KOPT-K1 (cell line): ENCODE results near the gene TUBA4B.

Experiments used
- H3K27ac ChIP-seq: fragments of 200-600 bp; sonication (generic); 2 replicates; pipeline ENCODE4 v1.5.1; 2016; ENCODE audit warnings: antibody characterized with exemption, mild to moderate bottlenecking, low read depth, low read length; ENCODE audit not compliant: poor library complexity, severe bottlenecking
- H3K36me3 ChIP-seq: fragments of 200-600 bp; sonication (generic); 2 replicates; pipeline ENCODE4 v1.5.1; 2017; ENCODE audit warnings: antibody characterized with exemption, mild to moderate bottlenecking, low read length, moderate library complexity; ENCODE audit not compliant: insufficient read depth
- H3K9me3 ChIP-seq: fragments of 200-600 bp; sonication (generic); 2 replicates; pipeline ENCODE4 v1.5.1; 2017; ENCODE audit warnings: antibody characterized with exemption, low read length, mild to moderate bottlenecking; ENCODE audit not compliant: insufficient read depth, poor library complexity, severe bottlenecking

The TUBA4B gene

GRCh38 chr2:219252900-219253752 lies at the start of gene TUBA4B:
Gene TUBA4B, plus strand, starts transcription at chr2:219253243. Its CDS starts 165 bp downstream, at chr2:219253408.
- Histone ChIP-seq H3K27ac (no peak within 1 kb of the TSS), H3K36me3 (no peaks in the 10 kb centered on the region), H3K9me3 (no peaks in the 10 kb centered on the region)

GRCh38 chr2:219204425-219205164 lies 48.4 kb upstream of the TUBA4B start:
- Histone ChIP-seq H3K9me3 (no peaks in the 10 kb centered on the region), H3K27ac (no peak overlapping the region), H3K36me3 (peaks cover 16% of the 10 kb centered on the region; the same call in 1 of the 2 replicates)

GRCh38 chr2:219205165-219205538 lies 47.9 kb upstream of the TUBA4B start:
- Histone ChIP-seq H3K27ac (no peak overlapping the region), H3K9me3 (no peaks in the 10 kb centered on the region), H3K36me3 (peaks cover 21% of the 10 kb centered on the region; the same call in 1 of the 2 replicates)

GRCh38 chr2:219205981-219206327 lies 47.1 kb upstream of the TUBA4B start:
- H3K27ac ChIP-seq: peak overlapping the region; percentile 84
- peaks cover 25% of the 10 kb centered on the region; the same call in 1 of the 2 replicates for H3K36me3 ChIP-seq
- H3K9me3 ChIP-seq: no peaks in the 10 kb centered on the region

- Histone ChIP-seq H3K36me3 (peaks cover 25% of the 10 kb centered on the region; the same call in 1 of the 2 replicates), H3K27ac (peak within 1 kb of the TSS; percentile 84), H3K9me3 (no peaks in the 10 kb centered on the region)
Measured at GRCh38 chr2:219206328-219207133, 46.5 kb upstream of the TUBA4B start, which contains the start of gene ZFAND2B. Gene ZFAND2B, plus strand, starts transcription at chr2:219206782. Its CDS starts 206 bp downstream, at chr2:219206988.

DNA sequence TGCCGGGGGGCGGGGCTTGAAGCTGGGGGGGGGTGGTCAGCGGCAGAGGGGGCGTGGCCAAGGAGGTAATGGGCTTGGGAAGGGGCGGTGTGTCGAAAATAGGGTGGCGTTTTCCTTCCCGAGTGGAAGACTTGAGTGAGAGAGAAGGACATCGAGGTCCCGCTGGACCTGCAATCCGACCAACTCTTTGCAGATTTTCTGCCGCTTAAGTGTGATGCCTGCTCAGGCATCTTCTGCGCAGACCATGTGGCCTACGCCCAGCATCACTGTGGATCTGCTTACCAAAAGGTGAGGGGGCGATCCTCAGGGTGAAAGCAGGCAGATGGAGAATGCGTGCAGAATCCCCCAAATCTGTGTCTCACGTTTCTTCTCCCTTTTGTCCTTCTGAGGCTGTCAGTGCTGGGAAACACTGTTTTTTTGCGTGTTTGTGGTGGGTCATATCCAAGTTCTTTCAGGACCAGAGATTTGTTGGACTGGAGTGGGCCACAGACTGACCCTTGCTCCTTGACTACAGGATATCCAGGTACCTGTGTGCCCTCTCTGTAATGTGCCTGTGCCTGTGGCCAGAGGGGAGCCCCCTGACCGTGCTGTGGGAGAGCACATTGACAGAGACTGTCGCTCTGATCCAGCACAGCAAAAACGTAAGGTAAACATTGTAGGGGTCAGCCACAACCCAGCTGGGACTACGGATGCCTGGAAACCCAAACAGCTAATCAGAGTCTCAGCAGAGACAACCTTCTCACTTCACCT lies 45.7 kb upstream of the TUBA4B start:
- Histone ChIP-seq H3K9me3 (no peaks in the 10 kb centered on the region), H3K36me3 (peaks cover 29% of the 10 kb centered on the region; the same call in 1 of the 2 replicates), H3K27ac (peak overlapping the region; percentile 84)

DNA sequence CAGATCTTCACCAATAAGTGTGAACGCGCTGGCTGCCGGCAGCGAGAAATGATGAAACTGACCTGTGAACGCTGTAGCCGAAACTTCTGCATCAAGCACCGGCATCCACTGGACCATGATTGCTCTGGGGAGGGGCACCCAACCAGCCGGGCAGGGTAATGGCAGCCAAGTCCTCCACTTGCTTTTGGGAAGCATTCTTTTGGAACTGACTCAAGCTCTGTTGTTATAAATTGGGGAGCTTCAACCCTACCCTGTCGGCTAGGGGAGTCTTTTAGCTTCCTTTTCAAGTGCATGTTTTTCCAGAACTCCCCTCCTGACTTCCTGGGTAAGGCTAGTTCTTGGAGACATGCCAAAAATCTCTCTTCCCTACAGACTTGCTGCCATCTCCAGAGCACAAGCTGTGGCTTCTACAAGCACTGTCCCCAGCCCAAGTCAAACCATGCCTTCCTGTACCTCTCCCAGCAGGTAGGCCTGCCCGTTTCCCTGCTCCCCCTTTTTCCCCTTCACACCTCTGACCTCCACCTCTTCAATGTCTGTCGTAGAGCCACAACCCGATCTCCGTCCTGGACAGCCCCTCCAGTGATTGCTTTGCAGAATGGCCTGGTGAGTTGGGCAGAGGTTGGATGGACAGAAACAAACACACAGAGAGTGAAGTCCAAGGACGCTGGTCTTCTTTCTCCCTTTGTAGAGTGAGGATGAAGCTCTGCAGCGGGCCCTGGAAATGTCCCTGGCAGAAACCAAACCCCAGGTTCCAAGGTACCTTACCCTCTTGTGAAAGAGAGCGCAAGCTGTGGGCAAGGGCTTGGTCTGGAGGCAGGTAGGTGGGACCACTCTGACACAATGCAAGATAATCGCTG lies 44.9 kb upstream of the TUBA4B start:
- Histone ChIP-seq H3K27ac (peak overlapping the region; percentile 84), H3K9me3 (no peaks in the 10 kb centered on the region), H3K36me3 (peaks cover 36% of the 10 kb centered on the region; the same call in 1 of the 2 replicates)

GRCh38 chr2:219209236-219210195 lies 43.5 kb upstream of the TUBA4B start:
- H3K27ac ChIP-seq: peak overlapping the region; percentile 84
- H3K9me3 ChIP-seq: no peaks in the 10 kb centered on the region
- H3K36me3 ChIP-seq: peaks cover 48% of the 10 kb centered on the region; the same call in 1 of the 2 replicates

DNA sequence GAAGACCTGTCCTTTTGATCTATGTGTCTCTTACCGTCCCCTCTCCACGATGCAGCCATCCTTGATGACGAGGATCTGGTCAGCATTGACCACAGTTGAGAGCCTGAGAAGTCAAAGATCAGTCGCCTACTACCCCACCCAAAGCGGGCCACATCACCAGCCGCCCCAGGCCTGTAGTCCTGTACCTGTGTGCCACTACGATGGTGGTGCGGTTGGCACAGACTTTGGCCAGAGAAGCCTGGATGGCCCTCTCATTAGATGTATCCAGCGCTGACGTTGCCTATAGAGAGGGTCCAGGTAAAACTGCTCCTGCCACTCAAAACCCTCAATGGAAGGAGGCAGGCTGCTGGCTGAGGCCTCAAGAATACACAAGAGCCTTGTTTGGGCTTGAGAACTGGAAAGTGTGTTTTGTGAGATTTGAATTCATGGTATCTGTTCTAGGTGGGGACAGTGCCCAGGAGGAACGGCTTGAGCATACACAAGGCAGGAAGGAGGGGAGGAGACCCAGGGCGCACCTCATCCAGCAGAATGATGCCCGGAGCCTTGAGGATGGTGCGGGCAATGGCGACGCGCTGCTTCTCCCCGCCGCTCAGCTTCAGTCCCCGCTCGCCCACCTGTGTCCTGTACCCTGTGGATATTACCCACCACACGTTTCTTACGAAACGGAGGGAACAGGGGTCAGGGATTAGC lies 42.7 kb upstream of the TUBA4B start:
- Histone ChIP-seq H3K9me3 (no peaks in the 10 kb centered on the region), H3K36me3 (peaks cover 53% of the 10 kb centered on the region; the same call in 1 of the 2 replicates), H3K27ac (peak overlapping the region; percentile 84)

GRCh38 chr2:219210886-219211362 lies 42.1 kb upstream of the TUBA4B start:
- H3K9me3 ChIP-seq: no peaks in the 10 kb centered on the region
- peak overlapping the region; percentile 84 for H3K27ac ChIP-seq
- H3K36me3 ChIP-seq: peaks cover 53% of the 10 kb centered on the region; the same call in 1 of the 2 replicates

- no peak overlapping the region for H3K27ac ChIP-seq
- peaks cover 49% of the 10 kb centered on the region; the same call in 1 of the 2 replicates for H3K36me3 ChIP-seq
- H3K9me3 ChIP-seq: no peaks in the 10 kb centered on the region
Measured at GRCh38 chr2:219213026-219213415, 40.0 kb upstream of the TUBA4B start.

DNA sequence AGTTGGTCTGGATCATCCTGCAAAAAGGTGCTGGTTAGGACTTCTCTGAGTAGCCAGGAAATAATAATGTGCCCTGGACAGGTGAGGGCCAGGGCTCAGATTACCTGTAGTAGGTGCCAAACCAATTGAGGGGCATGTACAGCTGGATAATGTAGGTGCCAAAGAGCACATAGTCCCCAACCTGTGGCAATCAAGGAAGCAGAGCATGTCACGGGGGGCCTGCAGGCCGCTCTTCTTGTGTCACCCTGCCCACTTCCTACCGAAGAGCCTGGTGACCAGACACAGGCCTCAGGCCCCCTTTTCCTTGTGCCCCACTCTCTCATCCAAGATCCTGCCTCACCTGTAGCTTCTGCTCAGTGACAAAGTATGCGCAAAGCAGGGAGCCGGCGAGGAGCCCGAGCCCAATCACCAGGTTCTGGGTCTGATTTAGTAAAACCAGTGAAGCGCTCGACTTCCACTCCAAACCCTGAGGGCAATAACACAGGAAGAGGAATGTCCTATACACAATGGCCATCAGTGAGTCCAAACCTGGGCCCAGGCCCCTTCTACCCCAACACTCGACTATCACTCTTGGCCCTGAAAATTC lies 39.5 kb upstream of the TUBA4B start:
- peaks cover 43% of the 10 kb centered on the region; the same call in 1 of the 2 replicates for H3K36me3 ChIP-seq
- H3K9me3 ChIP-seq: no peaks in the 10 kb centered on the region
- no peak overlapping the region for H3K27ac ChIP-seq
